ENCODE results near the gene GSG1L. TPM values are rescaled to one million over a fixed set of nuclear protein-coding genes. Genes with fewer than 3 reads are reported as not detected.

GSG1L gene
- total RNA-seq, 2 donors from 2014 or later = 0.29 TPM; not detected in 1

- ATAC-seq (replicated peaks) = no peak
- Mint-ChIP-seq H3K9me3 (no peaks in the 10 kb centered on the region), H3K4me3 (no peak overlapping the region), H3K4me1 (peaks cover 4% of the 10 kb centered on the region), H3K27ac (no peak overlapping the region), H3K36me3 (ENCODE audit: low read depth) (peaks cover 90% of the 10 kb centered on the region), H3K27me3 (no peaks in the 10 kb centered on the region)
These were observed 35.7 kb upstream of the GSG1L start for GRCh38 chr16:28098959-28099945.

DNA sequence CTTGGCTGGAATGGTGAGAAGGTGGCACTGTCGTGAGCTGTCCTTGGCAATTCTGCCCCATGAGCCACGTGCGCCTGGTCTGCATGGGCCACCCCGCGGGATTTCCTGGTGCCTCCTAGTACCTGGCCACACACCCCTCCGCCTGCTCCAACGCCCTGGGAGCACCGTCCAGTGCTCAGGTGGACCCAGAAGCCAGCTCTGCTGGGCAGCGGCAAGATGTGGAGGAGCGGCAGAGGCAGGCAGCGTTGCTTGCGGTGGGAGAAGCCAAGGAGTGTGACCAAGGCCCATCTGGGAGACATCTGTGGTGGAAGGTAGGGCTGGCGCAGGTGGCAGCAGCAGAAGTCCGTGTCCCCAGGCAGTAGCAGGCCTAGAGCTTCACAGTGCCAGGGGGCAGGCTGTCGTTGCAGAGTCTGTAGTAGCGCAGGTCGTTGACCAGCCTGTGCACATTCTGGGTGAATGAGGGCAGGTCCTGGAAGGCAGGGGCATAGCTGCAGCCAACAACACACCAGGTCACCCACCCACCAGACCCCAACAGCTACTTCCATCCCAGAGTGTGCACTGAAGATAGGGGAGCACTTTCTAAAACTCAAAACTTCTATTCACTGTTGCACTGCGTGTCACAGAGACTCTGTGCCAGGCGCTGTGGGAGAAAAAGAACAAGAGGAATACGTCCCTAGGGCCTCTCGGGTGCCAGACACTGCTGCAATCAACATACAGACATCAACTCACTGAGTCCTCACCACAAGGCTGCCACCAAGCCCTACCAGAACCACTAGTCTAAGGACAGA lies 34.9 kb upstream of the GSG1L start:
- H3K4me3 Mint-ChIP-seq = no peak overlapping the region

GRCh38 chr16:28096983-28097899 lies 33.7 kb upstream of the GSG1L start:
- no peak overlapping the region for H3K4me3 Mint-ChIP-seq
- peaks cover 4% of the 10 kb centered on the region for H3K4me1 Mint-ChIP-seq
- ATAC-seq (replicated peaks) = no peak
- H3K27ac Mint-ChIP-seq = peak overlapping the region; percentile 67
- H3K27me3 Mint-ChIP-seq = no peaks in the 10 kb centered on the region
- H3K36me3 Mint-ChIP-seq (ENCODE audit: low read depth) = peaks cover 83% of the 10 kb centered on the region
- H3K9me3 Mint-ChIP-seq = no peaks in the 10 kb centered on the region

More for the DNA sequence above, 34.9 kb upstream of the GSG1L start:
- ATAC-seq (replicated peaks) = no peak
- H3K27me3 Mint-ChIP-seq = no peaks in the 10 kb centered on the region
- H3K36me3 Mint-ChIP-seq (ENCODE audit: low read depth) = peaks cover 87% of the 10 kb centered on the region
- H3K9me3 Mint-ChIP-seq = no peaks in the 10 kb centered on the region
- H3K27ac Mint-ChIP-seq = no peak overlapping the region
- H3K4me1 Mint-ChIP-seq = peaks cover 4% of the 10 kb centered on the region

GRCh38 chr16:28093385-28093725 lies 29.8 kb upstream of the GSG1L start:
- no peaks in the 10 kb centered on the region for H3K9me3 Mint-ChIP-seq
- H3K4me3 Mint-ChIP-seq = no peak overlapping the region
- no peaks in the 10 kb centered on the region for H3K27me3 Mint-ChIP-seq
- peak overlapping the region; percentile 52 for H3K27ac Mint-ChIP-seq
- H3K4me1 Mint-ChIP-seq = peaks cover 10% of the 10 kb centered on the region
- no peak for ATAC-seq (replicated peaks)
- peaks cover 44% of the 10 kb centered on the region for H3K36me3 Mint-ChIP-seq (ENCODE audit: low read depth)

DNA sequence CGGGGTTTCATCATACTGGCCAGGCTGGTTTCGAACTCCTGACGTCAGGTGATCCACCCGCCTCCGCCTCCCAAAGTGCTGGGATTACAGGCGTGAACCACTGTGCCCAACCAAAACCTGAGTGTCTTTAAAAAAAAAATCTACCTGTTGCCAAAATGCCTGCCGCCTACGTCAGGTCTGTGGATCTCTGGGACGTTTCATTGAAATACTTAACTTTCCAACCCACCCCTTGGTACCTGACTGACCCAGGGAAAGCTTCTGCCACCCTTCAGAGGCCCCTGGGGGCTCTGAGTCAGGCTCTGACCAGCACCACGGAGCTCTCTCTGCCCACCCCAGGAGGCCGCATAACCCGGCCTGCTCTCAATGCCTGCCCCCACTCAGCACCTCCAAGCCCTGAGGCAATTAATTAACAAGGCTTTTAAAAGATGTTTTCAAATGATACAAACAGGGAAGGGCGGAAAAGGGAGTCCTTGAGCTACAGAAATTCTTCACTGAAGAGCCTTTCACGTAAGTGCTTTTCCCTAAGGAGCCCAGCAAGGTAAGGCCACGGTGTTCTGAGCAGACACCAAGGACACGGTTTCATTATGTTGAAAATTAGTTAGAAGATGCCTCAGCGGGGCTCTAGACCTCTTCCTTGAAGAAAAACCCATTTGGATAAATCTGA lies 29.3 kb upstream of the GSG1L start:
- Mint-ChIP-seq H3K4me3 (no peak overlapping the region), H3K9me3 (no peaks in the 10 kb centered on the region), H3K27ac (peak overlapping the region; percentile 52), H3K27me3 (no peaks in the 10 kb centered on the region), H3K4me1 (peaks cover 10% of the 10 kb centered on the region), H3K36me3 (ENCODE audit: low read depth) (peaks cover 39% of the 10 kb centered on the region)
- no peak for ATAC-seq (replicated peaks)

GRCh38 chr16:28091656-28092055 lies 28.1 kb upstream of the GSG1L start:
- Mint-ChIP-seq H3K27me3 (no peaks in the 10 kb centered on the region), H3K4me1 (peaks cover 10% of the 10 kb centered on the region), H3K9me3 (no peaks in the 10 kb centered on the region), H3K36me3 (ENCODE audit: low read depth) (peaks cover 27% of the 10 kb centered on the region), H3K27ac (no peak overlapping the region), H3K4me3 (no peak overlapping the region)
- no peak for ATAC-seq (replicated peaks)

DNA sequence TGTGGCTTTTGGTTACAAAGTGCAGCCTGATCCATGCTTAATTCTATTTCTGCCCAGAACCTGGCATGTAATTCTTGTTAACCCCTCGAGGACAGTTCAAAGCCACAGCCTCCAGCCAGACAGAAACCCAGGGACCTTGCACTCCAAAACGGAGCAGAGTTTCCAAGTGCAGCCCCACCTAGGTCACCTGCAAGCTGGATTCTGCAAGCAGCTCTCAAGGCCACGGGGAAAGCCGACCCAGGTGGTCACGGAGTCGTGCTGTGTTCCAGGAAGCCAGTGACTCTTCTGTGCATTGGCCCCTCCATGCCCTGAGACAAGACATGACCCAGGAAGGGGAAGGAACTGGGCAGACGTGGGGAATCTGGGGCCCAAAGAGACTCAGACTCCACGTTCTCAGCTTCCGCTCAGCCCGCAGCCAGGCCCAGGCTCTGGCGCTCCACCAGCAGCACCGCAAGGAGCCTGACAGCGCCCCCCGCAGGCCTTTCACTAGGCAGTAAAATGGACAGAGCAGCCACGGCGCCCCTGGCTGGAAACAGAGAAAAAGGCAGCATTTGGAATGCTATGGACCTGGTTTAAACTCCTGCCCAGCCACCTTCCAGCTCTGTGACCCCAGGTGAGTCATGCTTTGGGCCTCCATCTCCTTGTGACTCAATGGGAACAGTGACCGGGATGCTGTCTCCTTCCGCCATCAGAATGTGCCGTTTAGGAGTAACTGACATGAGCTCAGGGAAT lies 27.3 kb upstream of the GSG1L start:
- Mint-ChIP-seq H3K36me3 (ENCODE audit: low read depth) (peaks cover 22% of the 10 kb centered on the region), H3K27ac (peak overlapping the region; percentile 55), H3K4me1 (peaks cover 10% of the 10 kb centered on the region), H3K9me3 (no peaks in the 10 kb centered on the region), H3K27me3 (no peaks in the 10 kb centered on the region), H3K4me3 (no peak overlapping the region)
- ATAC-seq (replicated peaks) = no peak

DNA sequence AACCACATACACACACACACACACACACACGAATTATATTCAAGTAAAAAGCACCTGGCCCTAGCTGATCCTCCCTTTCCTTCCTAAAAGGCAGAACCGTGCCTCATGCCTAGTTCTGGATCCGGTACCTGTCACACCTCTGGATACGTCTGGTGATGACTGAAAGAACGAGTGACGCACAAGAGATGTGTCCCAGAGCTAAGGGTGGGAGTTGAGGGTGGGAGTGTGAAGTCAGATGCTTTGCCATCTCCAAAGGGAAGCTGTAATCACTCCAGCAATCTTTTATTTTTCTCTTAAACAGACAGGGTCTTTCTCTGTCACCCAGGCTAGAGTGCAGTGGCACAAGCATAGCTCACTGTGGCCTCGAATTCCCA lies 26.5 kb upstream of the GSG1L start:
- Mint-ChIP-seq H3K4me1 (peaks cover 10% of the 10 kb centered on the region), H3K27ac (peak overlapping the region; percentile 55), H3K9me3 (no peaks in the 10 kb centered on the region), H3K4me3 (no peak overlapping the region), H3K36me3 (ENCODE audit: low read depth) (peaks cover 21% of the 10 kb centered on the region), H3K27me3 (no peaks in the 10 kb centered on the region)
- peak; percentile 28 for ATAC-seq (replicated peaks)

- no peak overlapping the region for H3K4me3 Mint-ChIP-seq
- H3K27me3 Mint-ChIP-seq = no peaks in the 10 kb centered on the region
- peaks cover 15% of the 10 kb centered on the region for H3K36me3 Mint-ChIP-seq (ENCODE audit: low read depth)
- no peaks in the 10 kb centered on the region for H3K9me3 Mint-ChIP-seq
- peak overlapping the region; percentile 55 for H3K27ac Mint-ChIP-seq
- H3K4me1 Mint-ChIP-seq = peaks cover 10% of the 10 kb centered on the region
- peak; percentile 19 for ATAC-seq (replicated peaks)
These were observed 25.9 kb upstream of the GSG1L start for GRCh38 chr16:28089205-28089991.

- ATAC-seq (replicated peaks) = no peak
- H3K36me3 Mint-ChIP-seq (ENCODE audit: low read depth) = peaks cover 3% of the 10 kb centered on the region
- peaks cover 10% of the 10 kb centered on the region for H3K4me1 Mint-ChIP-seq
- H3K9me3 Mint-ChIP-seq = no peaks in the 10 kb centered on the region
- no peaks in the 10 kb centered on the region for H3K27me3 Mint-ChIP-seq
- H3K27ac Mint-ChIP-seq = no peak overlapping the region
- no peak overlapping the region for H3K4me3 Mint-ChIP-seq
These were observed 24.3 kb upstream of the GSG1L start for GRCh38 chr16:28087675-28088300.

- ATAC-seq (replicated peaks) = peak; percentile 8
These were observed 23.7 kb upstream of the GSG1L start for GRCh38 chr16:28087140-28087660.

More at GRCh38 chr16:28087140-28087660, 23.7 kb upstream of the GSG1L start:
- no peaks in the 10 kb centered on the region for H3K9me3 Mint-ChIP-seq
- no peak overlapping the region for H3K27ac Mint-ChIP-seq
- no peaks in the 10 kb centered on the region for H3K27me3 Mint-ChIP-seq
- peaks cover 10% of the 10 kb centered on the region for H3K4me1 Mint-ChIP-seq
- no peak overlapping the region for H3K4me3 Mint-ChIP-seq
- H3K36me3 Mint-ChIP-seq (ENCODE audit: low read depth) = no peaks in the 10 kb centered on the region

All from activated T-helper 17 cell treated with anti-CD3 and anti-CD28 coated beads, Interleukin-2, amount 50 U/mL, for 72 hours (primary cell).